ENCODE measurements around the gene KLHDC1.
"Not testable (repeated sequence)": the region's sequence is repeated elsewhere in the genome, so short reads cannot be mapped to it uniquely, and the experiment has no call there.

Gene KLHDC1

GRCh38 chr14:49727171-49727570, 34.3 kb downstream of the KLHDC1 start:
- no peak for DNase-seq

- DNase-seq, result no peak
These were observed 40.0 kb downstream of the KLHDC1 start for GRCh38 chr14:49732896-49733295.

GRCh38 chr14:49733836-49734235, 40.9 kb downstream of the KLHDC1 start:
- no peak for DNase-seq

- not testable (repeated sequence) for DNase-seq
These were observed 42.7 kb downstream of the KLHDC1 start for GRCh38 chr14:49735669-49736068.

- no peak for DNase-seq
These were observed 52.3 kb downstream of the KLHDC1 start for GRCh38 chr14:49745191-49745590.

- not testable (repeated sequence) for DNase-seq
These were observed 53.6 kb downstream of the KLHDC1 start for GRCh38 chr14:49746476-49746875.

- DNase-seq, result no peak
These were observed 61.7 kb downstream of the KLHDC1 start for GRCh38 chr14:49754570-49755097.

- no peak for DNase-seq
These were observed 62.5 kb downstream of the KLHDC1 start for GRCh38 chr14:49755378-49755777.

- DNase-seq, result no peak
These were observed 69.1 kb downstream of the KLHDC1 start for GRCh38 chr14:49761839-49762551.

- no peak for DNase-seq
These were observed 73.9 kb downstream of the KLHDC1 start for GRCh38 chr14:49766839-49767238.

- DNase-seq, result no peak
These were observed 74.3 kb downstream of the KLHDC1 start for GRCh38 chr14:49767270-49767570.

- peak; percentile 82 to 89 for DNase-seq
These were observed 74.8 kb downstream of the KLHDC1 start, which contains the start of gene KLHDC2 for GRCh38 chr14:49767571-49768300. KLHDC2 (plus strand) TSS chr14:49768153; CDS start chr14:49768469, 316 bp downstream.

- peak; percentile 60 to 65 for DNase-seq
These were observed 75.6 kb downstream of the KLHDC1 start for GRCh38 chr14:49768301-49769121.

GRCh38 chr14:49769171-49769570, 76.3 kb downstream of the KLHDC1 start:
- no peak for DNase-seq

- DNase-seq, result no peak
These were observed 76.8 kb downstream of the KLHDC1 start for GRCh38 chr14:49769581-49770211.

- DNase-seq, result no peak
These were observed 77.4 kb downstream of the KLHDC1 start for GRCh38 chr14:49770212-49770817.

GRCh38 chr14:49771691-49772090, 78.8 kb downstream of the KLHDC1 start:
- not testable (repeated sequence) for DNase-seq

- DNase-seq, result no peak
These were observed 81.2 kb downstream of the KLHDC1 start for GRCh38 chr14:49774106-49774505.

GRCh38 chr14:49778421-49778820, 85.5 kb downstream of the KLHDC1 start:
- no peak for DNase-seq

- DNase-seq, result not testable (repeated sequence)
These were observed 88.1 kb downstream of the KLHDC1 start for GRCh38 chr14:49781040-49781439.

- no peak for DNase-seq
These were observed 90.6 kb downstream of the KLHDC1 start for GRCh38 chr14:49783394-49784014.

GRCh38 chr14:49786315-49786714, 93.4 kb downstream of the KLHDC1 start:
- no peak for DNase-seq
